ENCODE data around the gene AP2B1.
A peak's percentile ranks its signal among the peaks of the same experiment; 100 is the strongest.

The AP2B1 gene

DNA sequence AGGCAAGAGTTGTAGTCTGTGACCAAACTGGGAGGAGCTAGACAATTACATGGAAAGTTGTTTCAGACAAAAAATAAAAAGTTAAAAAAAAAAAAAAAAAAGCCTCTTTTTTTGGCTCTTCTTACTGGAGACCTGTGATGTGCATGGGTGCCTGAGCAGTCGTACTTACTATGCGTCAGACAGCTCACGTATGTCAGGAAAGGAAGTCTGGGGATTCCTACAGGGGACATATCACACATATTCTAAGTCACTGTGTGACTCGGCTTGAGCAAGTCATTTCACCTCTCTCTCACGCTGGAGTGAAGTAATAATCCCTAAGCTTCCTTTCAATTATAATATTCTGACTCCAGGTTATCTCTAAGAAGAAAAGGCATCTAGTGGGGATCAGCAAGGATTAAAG, 32.5 kb upstream of the AP2B1 start:
- Histone ChIP-seq H3K27me3 (ENCODE audit: control insufficient read depth, low read length) (peaks cover 14% of the 10 kb centered on the region; the same call in 1 of the 2 replicates), H4K20me1 (ENCODE audit: control insufficient read depth, insufficient read depth, low read depth, low read length) (no peaks in the 10 kb centered on the region), H3K4me2 (ENCODE audit: low read length) (no peak overlapping the region), H3F3A (ENCODE audit: control insufficient read depth, insufficient read depth) (no peaks in the 10 kb centered on the region), H3K4me3 (ENCODE audit: low read length) (no peak overlapping the region), H3K9me3 (ENCODE audit: control insufficient read depth, insufficient read depth, low read length) (no peaks in the 10 kb centered on the region), H3K27ac (ENCODE audit: low read depth, low read length) (no peak overlapping the region), H3K36me3 (ENCODE audit: control insufficient read depth, low read length) (no peaks in the 10 kb centered on the region), H3K79me2 (ENCODE audit: control insufficient read depth, low read length) (no peaks in the 10 kb centered on the region), H3K4me1 (ENCODE audit: control insufficient read depth, low read length) (peaks cover 3% of the 10 kb centered on the region; the same call in 1 of the 2 replicates), H3K9me2 (replicated peaks; ENCODE audit: control insufficient read depth, low read length) (no peaks in the 10 kb centered on the region)
- TF ChIP-seq, protein P1, sequence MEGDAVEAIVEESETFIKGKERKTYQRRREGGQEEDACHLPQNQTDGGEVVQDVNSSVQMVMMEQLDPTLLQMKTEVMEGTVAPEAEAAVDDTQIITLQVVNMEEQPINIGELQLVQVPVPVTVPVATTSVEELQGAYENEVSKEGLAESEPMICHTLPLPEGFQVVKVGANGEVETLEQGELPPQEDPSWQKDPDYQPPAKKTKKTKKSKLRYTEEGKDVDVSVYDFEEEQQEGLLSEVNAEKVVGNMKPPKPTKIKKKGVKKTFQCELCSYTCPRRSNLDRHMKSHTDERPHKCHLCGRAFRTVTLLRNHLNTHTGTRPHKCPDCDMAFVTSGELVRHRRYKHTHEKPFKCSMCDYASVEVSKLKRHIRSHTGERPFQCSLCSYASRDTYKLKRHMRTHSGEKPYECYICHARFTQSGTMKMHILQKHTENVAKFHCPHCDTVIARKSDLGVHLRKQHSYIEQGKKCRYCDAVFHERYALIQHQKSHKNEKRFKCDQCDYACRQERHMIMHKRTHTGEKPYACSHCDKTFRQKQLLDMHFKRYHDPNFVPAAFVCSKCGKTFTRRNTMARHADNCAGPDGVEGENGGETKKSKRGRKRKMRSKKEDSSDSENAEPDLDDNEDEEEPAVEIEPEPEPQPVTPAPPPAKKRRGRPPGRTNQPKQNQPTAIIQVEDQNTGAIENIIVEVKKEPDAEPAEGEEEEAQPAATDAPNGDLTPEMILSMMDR (IDR thresholded peaks at IDR 0.05; ENCODE audit: low read depth, low read length, poor library complexity, severe bottlenecking), result no peak
- TF ChIP-seq EZH2phosphoT487 (IDR thresholded peaks at IDR 0.05; ENCODE audit: borderline replicate concordance, low read length), result no peak

DNA sequence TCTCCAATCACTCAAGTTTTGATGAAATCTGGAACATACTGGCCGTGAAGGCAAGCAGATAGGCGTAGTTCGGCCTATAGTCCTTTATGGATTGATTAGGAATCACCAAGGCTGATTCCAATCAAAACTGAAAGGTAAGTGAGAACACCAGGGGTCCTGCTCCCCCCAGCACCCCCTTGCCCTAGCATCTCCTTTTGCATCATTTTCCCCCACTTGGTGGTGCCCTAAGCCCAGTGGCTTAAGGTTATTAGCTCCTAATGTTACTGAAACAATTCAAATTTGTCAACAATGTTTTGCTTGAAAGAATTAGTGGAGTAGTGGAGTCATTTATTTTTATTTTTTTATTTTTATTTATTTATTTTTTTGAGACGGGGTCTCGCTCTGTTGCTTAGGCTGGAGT, 31.4 kb upstream of the AP2B1 start:
- Histone ChIP-seq H3K4me3 (ENCODE audit: low read length) (no peak overlapping the region), H3K4me1 (ENCODE audit: control insufficient read depth, low read length) (peaks cover 3% of the 10 kb centered on the region; the same call in 1 of the 2 replicates), H3K9me2 (replicated peaks; ENCODE audit: control insufficient read depth, low read length) (no peaks in the 10 kb centered on the region), H3K79me2 (ENCODE audit: control insufficient read depth, low read length) (no peaks in the 10 kb centered on the region), H3K4me2 (ENCODE audit: low read length) (no peak overlapping the region), H3K27me3 (ENCODE audit: control insufficient read depth, low read length) (peaks cover 19% of the 10 kb centered on the region), H3K36me3 (ENCODE audit: control insufficient read depth, low read length) (no peaks in the 10 kb centered on the region), H3K9me3 (ENCODE audit: control insufficient read depth, insufficient read depth, low read length) (no peaks in the 10 kb centered on the region), H3F3A (ENCODE audit: control insufficient read depth, insufficient read depth) (no peaks in the 10 kb centered on the region), H4K20me1 (ENCODE audit: control insufficient read depth, insufficient read depth, low read depth, low read length) (no peaks in the 10 kb centered on the region), H3K27ac (ENCODE audit: low read depth, low read length) (no peak overlapping the region)
- no peak for TF ChIP-seq EZH2phosphoT487 (IDR thresholded peaks at IDR 0.05; ENCODE audit: borderline replicate concordance, low read length)
- TF ChIP-seq, protein P1 (IDR thresholded peaks at IDR 0.05; ENCODE audit: low read depth, low read length, poor library complexity, severe bottlenecking), result peak; percentile 34

DNA sequence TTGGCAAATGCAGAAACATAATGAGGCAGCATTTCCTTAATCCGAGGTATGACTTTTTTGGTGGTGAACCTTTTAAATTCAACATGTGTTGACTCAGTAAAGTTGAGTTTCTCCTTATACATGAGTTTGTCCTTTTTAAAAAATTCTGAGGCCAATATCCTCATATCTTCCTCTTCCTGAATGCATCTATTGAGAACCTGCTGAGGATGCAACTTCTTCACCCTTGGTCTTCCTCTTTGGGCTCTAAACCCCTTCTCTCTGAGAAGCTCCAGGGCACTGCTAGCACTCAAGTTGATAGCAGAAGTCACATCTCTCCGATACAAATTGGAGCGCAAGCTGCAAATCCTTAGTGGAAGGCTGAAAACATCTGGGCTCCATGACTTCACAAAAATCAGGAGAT, 29.8 kb upstream of the AP2B1 start:
- Histone ChIP-seq H3K4me3 (ENCODE audit: low read length) (no peak overlapping the region), H3K36me3 (ENCODE audit: control insufficient read depth, low read length) (no peaks in the 10 kb centered on the region), H4K20me1 (ENCODE audit: control insufficient read depth, insufficient read depth, low read depth, low read length) (no peaks in the 10 kb centered on the region), H3K4me1 (ENCODE audit: control insufficient read depth, low read length) (no peaks in the 10 kb centered on the region), H3K27me3 (ENCODE audit: control insufficient read depth, low read length) (peaks cover 19% of the 10 kb centered on the region), H3F3A (ENCODE audit: control insufficient read depth, insufficient read depth) (no peaks in the 10 kb centered on the region), H3K27ac (ENCODE audit: low read depth, low read length) (no peak overlapping the region), H3K9me2 (replicated peaks; ENCODE audit: control insufficient read depth, low read length) (no peaks in the 10 kb centered on the region), H3K9me3 (ENCODE audit: control insufficient read depth, insufficient read depth, low read length) (no peaks in the 10 kb centered on the region), H3K79me2 (ENCODE audit: control insufficient read depth, low read length) (no peaks in the 10 kb centered on the region), H3K4me2 (ENCODE audit: low read length) (no peak overlapping the region)
- TF ChIP-seq EZH2phosphoT487 (IDR thresholded peaks at IDR 0.05; ENCODE audit: borderline replicate concordance, low read length), result no peak
- TF ChIP-seq, protein P1 (IDR thresholded peaks at IDR 0.05; ENCODE audit: low read depth, low read length, poor library complexity, severe bottlenecking), result no peak

All from DOHH2 (cell line).